HG03064 (cell line): ENCODE measurements around the gene GPR3.
"Not testable (repeated sequence)": the region's sequence is repeated elsewhere in the genome, so short reads cannot be mapped to it uniquely, and the experiment has no call there.

Experiments used
- ATAC-seq: cut with Tn5 transposase; IDR thresholded peaks from one replicate; pipeline ENCODE4 v1.9.1; 2021; ENCODE audit warnings: low read depth; ENCODE audit not compliant: unreplicated experiment

The GPR3 gene

GRCh38 chr1:27418326-27419185 lies 26.1 kb downstream of the GPR3 start:
- no peak for ATAC-seq

GRCh38 chr1:27423709-27424108 lies 31.3 kb downstream of the GPR3 start:
- no peak for ATAC-seq

- no peak for ATAC-seq
These were observed 34.9 kb downstream of the GPR3 start for GRCh38 chr1:27427329-27427728.

- ATAC-seq, result no peak
These were observed 35.4 kb downstream of the GPR3 start for GRCh38 chr1:27427816-27428315.

GRCh38 chr1:27428316-27429028 lies 36.0 kb downstream of the GPR3 start:
- no peak for ATAC-seq

GRCh38 chr1:27429029-27429425 lies 36.6 kb downstream of the GPR3 start:
- ATAC-seq, result no peak

- ATAC-seq, result no peak
These were observed 38.6 kb downstream of the GPR3 start for GRCh38 chr1:27430903-27431600.

GRCh38 chr1:27431601-27431940 lies 39.1 kb downstream of the GPR3 start:
- no peak for ATAC-seq

GRCh38 chr1:27432725-27433124 lies 40.3 kb downstream of the GPR3 start:
- not testable (repeated sequence) for ATAC-seq

- no peak for ATAC-seq
These were observed 41.3 kb downstream of the GPR3 start for GRCh38 chr1:27433706-27434105.

- ATAC-seq, result no peak
These were observed 43.3 kb downstream of the GPR3 start for GRCh38 chr1:27435566-27436203.

- ATAC-seq, result no peak
These were observed 44.1 kb downstream of the GPR3 start for GRCh38 chr1:27436204-27437159.

- no peak for ATAC-seq
These were observed 46.2 kb downstream of the GPR3 start for GRCh38 chr1:27438621-27439061.

GRCh38 chr1:27439150-27439549 lies 46.7 kb downstream of the GPR3 start:
- no peak for ATAC-seq

GRCh38 chr1:27444632-27445031 lies 52.2 kb downstream of the GPR3 start:
- ATAC-seq, result no peak
